ENCODE measurements around the gene BOC.

GRCh38 chr3:113310960-113311359 is 99.6 kb downstream of the BOC start:
- TF ChIP-seq CTCF (IDR thresholded peaks at IDR 0.05) (no peak), POLR2A (IDR thresholded peaks at IDR 0.05) (no peak)
